CD4-positive, CD25-positive, alpha-beta regulatory T cell (primary cell): ENCODE data around the gene UBASH3A. TPM values are rescaled to one million over a fixed set of nuclear protein-coding genes. Genes with fewer than 3 reads are reported as not detected.

Source experiments
- ATAC-seq, 2 donors: fragments of 150-1000 bp; cut with Tn5 transposase; one replicate each; pipeline ENCODE4 v1.10.0; 2021; ENCODE audit warnings: low read depth in 2 of 2, moderate number of reproducible peaks in 2 of 2, moderate library complexity in 1 of 2
- DNase-seq, 3 donors: peaks; one replicate each; pipeline versions ENCODE4 v3.0.0 to v3.0.0-alpha.2; 2012 to 2022; ENCODE audit warnings: mixed read lengths in 1 of 3
- H3K27ac ChIP-seq: one replicate; pipeline ENCODE4 v1.7.0; 2013; ENCODE audit warnings: mild to moderate bottlenecking, low read length; ENCODE audit not compliant: insufficient read depth, poor library complexity, severe bottlenecking
- H3K27me3 ChIP-seq: one replicate; pipeline ENCODE4 v1.7.0; 2013; ENCODE audit warnings: low read length; ENCODE audit not compliant: control insufficient read depth, insufficient read depth
- H3K36me3 ChIP-seq: one replicate; pipeline ENCODE4 v1.7.0; 2013; ENCODE audit warnings: mild to moderate bottlenecking, low read length, moderate library complexity; ENCODE audit not compliant: control insufficient read depth, insufficient read depth
- H3K4me1 ChIP-seq: 2 replicates; pipeline ENCODE4 v1.7.0; 2013; ENCODE audit warnings: mild to moderate bottlenecking, low read length; ENCODE audit not compliant: insufficient read depth, control insufficient read depth, poor library complexity, severe bottlenecking
- H3K4me3 ChIP-seq: one replicate; pipeline ENCODE4 v1.7.0; 2013; ENCODE audit warnings: low read depth, mild to moderate bottlenecking, low read length, moderate library complexity
- H3K9me3 ChIP-seq, 2 experiments: 1 replicate in 1 of 2; 2 replicates in 1 of 2; pipeline ENCODE4 v1.7.0; 2013; ENCODE audit warnings: low read length in 2 of 2, mild to moderate bottlenecking in 1 of 2, moderate library complexity in 1 of 2; ENCODE audit not compliant: control insufficient read depth in 2 of 2
- H3K27ac Mint-ChIP-seq, 3 donors: one replicate each; pipeline ENCODE4 v1.8.0; 2020 to 2022; ENCODE audit warnings: mild to moderate bottlenecking in 3 of 3, mixed read lengths in 3 of 3, moderate library complexity in 2 of 3
- H3K27me3 Mint-ChIP-seq: one replicate; pipeline ENCODE4 v1.8.0; 2022; ENCODE audit warnings: mild to moderate bottlenecking, mixed read lengths
- H3K36me3 Mint-ChIP-seq: one replicate; pipeline ENCODE4 v1.8.0; 2020; ENCODE audit warnings: mixed read lengths
- H3K4me1 Mint-ChIP-seq, 4 donors: one replicate each; pipeline ENCODE4 v1.8.0; 2020 to 2022; ENCODE audit warnings: mixed read lengths in 4 of 4, mild to moderate bottlenecking in 1 of 4
- H3K4me3 Mint-ChIP-seq, 4 donors: one replicate each; pipeline ENCODE4 v1.8.0; 2020 to 2022; ENCODE audit warnings: mild to moderate bottlenecking in 4 of 4, mixed read lengths in 4 of 4, moderate library complexity in 3 of 4
- H3K9me3 Mint-ChIP-seq, 7 donors: one replicate each; pipeline ENCODE4 v1.8.0; 2020 to 2022; ENCODE audit warnings: mixed read lengths in 7 of 7, mild to moderate bottlenecking in 3 of 7, moderate library complexity in 2 of 7
- polyA plus RNA-seq, 4 donors: library from polyadenylated mRNA; unstranded; fragments of 300-500 nt; fragmentation: Illumina TruSeq; gene quantifications; one replicate each; pipeline ENCODE4 v1.2.3, GENCODE V29; 2021
- total RNA-seq: library from RNA; stranded (reverse); gene quantifications from one replicate; pipeline ENCODE4 v1.2.3, GENCODE V29; 2022

UBASH3A gene
- total and polyA plus RNA-seq, 5 donors from 2014 or later = 36.2 to 56.0 (median 47.9) TPM

DNA sequence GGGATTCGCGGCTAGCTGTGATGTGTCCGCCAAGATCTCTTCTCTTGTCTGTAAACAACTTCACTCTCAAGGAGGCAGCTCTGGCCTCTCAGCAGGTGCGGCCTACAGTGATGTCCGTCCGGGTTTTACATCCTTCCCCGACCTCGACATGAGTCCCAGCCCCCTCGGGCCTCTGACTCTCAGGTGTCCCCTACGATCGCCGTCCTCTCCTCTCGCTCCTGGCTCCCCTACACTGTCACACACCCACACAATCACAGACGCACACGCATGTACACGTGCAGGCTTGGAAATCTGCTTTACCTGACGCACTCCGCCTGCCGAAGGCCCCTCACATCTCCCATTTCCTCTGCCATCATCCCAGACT lies 93.1 kb downstream of the UBASH3A start:
- no peaks in the 10 kb centered on the region for H3K36me3 Mint-ChIP-seq
- Histone ChIP-seq H3K4me3 (peak overlapping the region; percentile 57), H3K4me1 (peaks cover 15% of the 10 kb centered on the region), H3K27me3 (no peaks in the 10 kb centered on the region), H3K36me3 (no peaks in the 10 kb centered on the region), H3K9me3 (no peaks in the 10 kb centered on the region), H3K27ac (peak overlapping the region; percentile 73)
- H3K27me3 Mint-ChIP-seq = peaks cover 18% of the 10 kb centered on the region
- H3K27ac Mint-ChIP-seq = peak overlapping the region; percentile 61 to 98 (median 89)
- DNase-seq = no peak
- peak overlapping the region; percentile 87 to 93 (median 89) for H3K4me3 Mint-ChIP-seq
- no peaks in the 10 kb centered on the region for H3K9me3 Mint-ChIP-seq
- peaks cover 0 to 19% (median 12%) of the 10 kb centered on the region in 4 donors for H3K4me1 Mint-ChIP-seq
- ATAC-seq = no peak

Other genes with a start within 250 kb of the UBASH3A start
- gene ABCG1, start 184.8 kb upstream of the UBASH3A start, total RNA-seq = 86.3 TPM
- gene ABCG1, start 184.8 kb upstream of the UBASH3A start, polyA plus RNA-seq = 10 to 100 TPM; 17.0 to 43.1 (median 23.5) TPM
- not detected for gene TFF3, start 88.5 kb upstream of the UBASH3A start, total RNA-seq
- gene TFF3, start 88.5 kb upstream of the UBASH3A start, polyA plus RNA-seq = not detected
- gene TFF2, start 52.9 kb upstream of the UBASH3A start, total RNA-seq = not detected
- not detected for gene TFF2, start 52.9 kb upstream of the UBASH3A start, polyA plus RNA-seq
- not detected for gene TFF1, start 37.4 kb upstream of the UBASH3A start, total RNA-seq
- gene TFF1, start 37.4 kb upstream of the UBASH3A start, polyA plus RNA-seq = not detected
- gene TMPRSS3, start 7.8 kb upstream of the UBASH3A start, total RNA-seq = 4.0 TPM
- 1 to 10 TPM; 1.1 to 2.4 (median 2.2) TPM for gene TMPRSS3, start 7.8 kb upstream of the UBASH3A start, polyA plus RNA-seq
- 0.25 TPM for gene RSPH1, start 92.3 kb downstream of the UBASH3A start, total RNA-seq
- not detected for gene RSPH1, start 92.3 kb downstream of the UBASH3A start, polyA plus RNA-seq
- 18.8 TPM for gene SLC37A1, start 110.0 kb downstream of the UBASH3A start, total RNA-seq
- 1 to 10 TPM; 2.8 to 3.6 (median 3.4) TPM for gene SLC37A1, start 110.0 kb downstream of the UBASH3A start, polyA plus RNA-seq
- gene PDE9A, start 249.7 kb downstream of the UBASH3A start, total RNA-seq = 7.3 TPM
- 1 to 10 TPM; 1.4 to 3.5 (median 2.3) TPM for gene PDE9A, start 249.7 kb downstream of the UBASH3A start, polyA plus RNA-seq